HepG2 (cell line): ENCODE data around the gene NKD1. TPM values are rescaled to one million over a fixed set of nuclear protein-coding genes. Genes with fewer than 3 reads are reported as not detected.

Experiments
- AFF4 ChIP-seq: sonication (generic); formaldehyde crosslinking; IDR thresholded peaks from 2 replicates; pipeline ENCODE4 v1.4.0; 2020; ENCODE audit warnings: missing genetic modification reagents
- AGO1 ChIP-seq: fragments of 200-400 bp; formaldehyde crosslinking; IDR thresholded peaks from 2 replicates; pipeline ENCODE4 v1.6.1; 2017; ENCODE audit warnings: mild to moderate bottlenecking, low read depth, low read length, moderate library complexity; ENCODE audit not compliant: poor library complexity, severe bottlenecking
- ATF2 ChIP-seq: sonication (generic); formaldehyde crosslinking; IDR thresholded peaks from 2 replicates; pipeline ENCODE4 v1.4.0; 2020; ENCODE audit warnings: missing genetic modification reagents
- CAMTA2 ChIP-seq: sonication (generic); formaldehyde crosslinking; IDR thresholded peaks from 2 replicates; pipeline ENCODE4 v1.4.0; 2020; ENCODE audit warnings: mild to moderate bottlenecking, missing genetic modification reagents, borderline replicate concordance
- CCAR2 ChIP-seq: fragments of 200-400 bp; formaldehyde crosslinking; optimal IDR thresholded peaks from 2 replicates; pipeline ENCODE3; 2018; ENCODE audit warnings: low read depth, mild to moderate bottlenecking, low read length, moderate library complexity
- FOXJ3 ChIP-seq: sonication (generic); formaldehyde crosslinking; IDR thresholded peaks from 2 replicates; pipeline ENCODE4 v1.4.0; 2020; ENCODE audit warnings: missing genetic modification reagents, mild to moderate bottlenecking, borderline replicate concordance
- HDAC1 ChIP-seq: sonication (generic); formaldehyde crosslinking; IDR thresholded peaks from 2 replicates; pipeline ENCODE4 v1.5.1; 2020; ENCODE audit warnings: mild to moderate bottlenecking, missing genetic modification reagents
- HES4 ChIP-seq: sonication (generic); formaldehyde crosslinking; IDR thresholded peaks from 2 replicates; pipeline ENCODE4 v1.9.0; 2021; ENCODE audit warnings: mild to moderate bottlenecking, missing genetic modification reagents, borderline replicate concordance
- NKX3-1 ChIP-seq: sonication (generic); formaldehyde crosslinking; IDR thresholded peaks from 2 replicates; pipeline ENCODE4 v1.5.0; 2020; ENCODE audit warnings: missing genetic modification reagents
- NR1H2 ChIP-seq: sonication (generic); formaldehyde crosslinking; IDR thresholded peaks from 2 replicates; pipeline ENCODE4 v1.8.1; 2022; ENCODE audit warnings: low read depth, missing genetic modification reagents, borderline replicate concordance
- NRL ChIP-seq: sonication (generic); formaldehyde crosslinking; IDR thresholded peaks from 2 replicates; pipeline ENCODE4 v1.5.0; 2020; ENCODE audit warnings: missing genetic modification reagents, mild to moderate bottlenecking, moderate library complexity, borderline replicate concordance
- PPARG ChIP-seq: conservative IDR thresholded peaks from 2 replicates; pipeline ENCODE4 v1.6.1; 2016; ENCODE audit warnings: missing biosample characterization, missing genetic modification reagents
- TCF7 ChIP-seq: sonication (generic); IDR thresholded peaks from 2 replicates; pipeline ENCODE4 v1.6.1; 2016; ENCODE audit warnings: antibody characterized with exemption, low read depth
- THAP8 ChIP-seq: sonication (generic); formaldehyde crosslinking; IDR thresholded peaks from 2 replicates; pipeline ENCODE4 v1.5.1; 2020; ENCODE audit warnings: missing genetic modification reagents, mild to moderate bottlenecking, borderline replicate concordance
- TMF1 ChIP-seq: sonication (generic); formaldehyde crosslinking; IDR thresholded peaks from 2 replicates; pipeline ENCODE4 v1.8.1; 2022; ENCODE audit warnings: low read depth, missing genetic modification reagents
- ZNF121 ChIP-seq: sonication (generic); formaldehyde crosslinking; IDR thresholded peaks from 2 replicates; pipeline ENCODE4 v1.5.0; 2020; ENCODE audit warnings: mild to moderate bottlenecking, missing genetic modification reagents
- ZNF232 ChIP-seq: sonication (generic); formaldehyde crosslinking; IDR thresholded peaks from 2 replicates; pipeline ENCODE4 v1.4.0; 2020; ENCODE audit warnings: missing genetic modification reagents, borderline replicate concordance
- ZNF317 ChIP-seq: sonication (generic); formaldehyde crosslinking; IDR thresholded peaks from 2 replicates; pipeline ENCODE4 v1.5.0; 2020; ENCODE audit warnings: mild to moderate bottlenecking, missing genetic modification reagents
- ZNF441 ChIP-seq: sonication (generic); formaldehyde crosslinking; IDR thresholded peaks from 2 replicates; pipeline ENCODE4 v1.7.0; 2021; ENCODE audit warnings: missing genetic modification reagents, borderline replicate concordance
- ZNF550 ChIP-seq: sonication (generic); formaldehyde crosslinking; IDR thresholded peaks from 2 replicates; pipeline ENCODE4 v1.4.0; 2020; ENCODE audit warnings: mild to moderate bottlenecking, missing genetic modification reagents, borderline replicate concordance
- ZNF552 ChIP-seq: sonication (generic); formaldehyde crosslinking; IDR thresholded peaks from 2 replicates; pipeline ENCODE4 v1.9.0; 2022; ENCODE audit warnings: missing genetic modification reagents, mild to moderate bottlenecking, borderline replicate concordance
- ZNF589 ChIP-seq: sonication (generic); formaldehyde crosslinking; conservative IDR thresholded peaks from 2 replicates; pipeline ENCODE4 v1.8.0; 2022; ENCODE audit warnings: mild to moderate bottlenecking, moderate library complexity, missing genetic modification reagents
- ZNF776 ChIP-seq: sonication (generic); formaldehyde crosslinking; IDR thresholded peaks from 2 replicates; pipeline ENCODE4 v1.4.0; 2020; ENCODE audit warnings: mild to moderate bottlenecking, missing genetic modification reagents
- ZSCAN30 ChIP-seq: sonication (generic); formaldehyde crosslinking; IDR thresholded peaks from 2 replicates; pipeline ENCODE4 v1.5.0; 2020; ENCODE audit warnings: mild to moderate bottlenecking, missing genetic modification reagents
- ZZZ3 ChIP-seq: sonication (generic); formaldehyde crosslinking; IDR thresholded peaks from 2 replicates; pipeline ENCODE4 v1.4.0; 2020; ENCODE audit warnings: missing genetic modification reagents, mild to moderate bottlenecking, borderline replicate concordance
- polyA plus RNA-seq, 8 experiments: library from polyadenylated mRNA; depleted of rRNA in 3 of 8; stranded (reverse) in 7 of 8; unstranded in 1 of 8; fragments of >200 nt; fragmentation: Illumina TruSeq in 4 of 8; extraction: Trizol in 4 of 8; gene quantifications; 2 replicates each; pipeline versions ENCODE4 v1.2.1 to v1.2.3, GENCODE V29; 2011 to 2016; ENCODE audit warnings: low read depth in 4 of 8, missing spikeins in 1 of 8, mixed read lengths in 1 of 8; ENCODE audit not compliant: insufficient read depth in 1 of 8
- total RNA-seq, 5 experiments: library from RNA; depleted of rRNA; stranded (reverse); fragments of >200 nt; fragmentation: Illumina TruSeq; extraction: Trizol; gene quantifications; 2 replicates each; pipeline ENCODE4 v1.2.3, GENCODE V29; 2016; ENCODE audit warnings: low read depth in 1 of 5

NKD1 gene
- total and polyA plus RNA-seq, 2 of the 13 experiments (the other 11 are each of a cell fraction or from before 2014, with no cell fraction given) = 70.4 to 121 TPM

GRCh38 chr16:50548125-50548908 lies at the start of gene NKD1 (continued):
- TF ChIP-seq THAP8 = no peak
- TF ChIP-seq ZNF232 (CRISPR knock-in tag) = 0 out of 2 replicates have a peak, but pooled peaks have one; percentile 33
- peak; percentile 95 for TF ChIP-seq AFF4 (CRISPR knock-in tag)
- TF ChIP-seq CCAR2 = no peak
- no peak for TF ChIP-seq ZNF550 (CRISPR knock-in tag)
- no peak; the same call in 1 of the 2 replicates for TF ChIP-seq HES4 (CRISPR knock-in tag)
- TF ChIP-seq TMF1 (CRISPR knock-in tag) = no peak; the same call in 1 of the 2 replicates
- TF ChIP-seq ZNF552 = no peak
- peak; percentile 97 for TF ChIP-seq ZNF121 (CRISPR knock-in tag)
- TF ChIP-seq ZNF441 (CRISPR knock-in tag) = peak; percentile 67; the same call in 1 of the 2 replicates
- no peak for TF ChIP-seq ZNF776 (CRISPR knock-in tag)
- TF ChIP-seq FOXJ3 (CRISPR knock-in tag) = no peak
- TF ChIP-seq ZSCAN30 = no peak
- peak; percentile 30 for TF ChIP-seq AGO1
- TF ChIP-seq HDAC1 (CRISPR knock-in tag) = no peak; the same call in 1 of the 2 replicates
- TF ChIP-seq ZNF317 = no peak
- TF ChIP-seq NRL (CRISPR knock-in tag) = no peak
- TF ChIP-seq ATF2 (CRISPR knock-in tag) = no peak
- no peak for TF ChIP-seq PPARG
- no peak for TF ChIP-seq NKX3-1 (CRISPR knock-in tag)
- no peak for TF ChIP-seq NR1H2 (CRISPR knock-in tag)
- no peak for TF ChIP-seq ZNF589
- no peak for TF ChIP-seq ZZZ3
- no peak for TF ChIP-seq CAMTA2
- TF ChIP-seq TCF7 = peak; percentile 75; the same call in 1 of the 2 replicates
